ENCODE measurements around the gene NTM. TPM values are rescaled to one million over a fixed set of nuclear protein-coding genes. Genes with fewer than 3 reads are reported as not detected.

The NTM gene
- polyA plus RNA-seq, 1 donor from 2014 or later, result 39.4 TPM

GRCh38 chr11:132334769-132335280 lies 964.4 kb downstream of the NTM start:
- H3K4me2 ChIP-seq (ENCODE audit: low read length), result no peak overlapping the region
- no peak overlapping the region for H3K4me3 ChIP-seq (ENCODE audit: low read length)
- no peak overlapping the region for H3K27ac ChIP-seq (ENCODE audit: low read length)
- no peaks in the 10 kb centered on the region for H3K36me3 ChIP-seq (ENCODE audit: insufficient read depth, low read length)
- H3K9me3 ChIP-seq (ENCODE audit: low read length), result no peaks in the 10 kb centered on the region
- H3F3A ChIP-seq (ENCODE audit: insufficient read depth, low read length, poor library complexity, severe bottlenecking), result no peaks in the 10 kb centered on the region
- H3K27me3 ChIP-seq (ENCODE audit: insufficient read depth, low read depth, low read length), result no peaks in the 10 kb centered on the region
- no peak overlapping the region for H3K9ac ChIP-seq (ENCODE audit: low read length)
- no peak overlapping the region for H2AFZ ChIP-seq (ENCODE audit: low read depth, low read length)
- H4K20me1 ChIP-seq (ENCODE audit: insufficient read depth), result no peaks in the 10 kb centered on the region
- TF ChIP-seq MXI1 (conservative IDR thresholded peaks at IDR 0.05; ENCODE audit: poor library complexity, severe bottlenecking) (no peak), SMC3 (conservative IDR thresholded peaks at IDR 0.05; ENCODE audit: poor library complexity) (no peak), REST (IDR thresholded peaks at IDR 0.05; ENCODE audit: borderline replicate concordance) (no peak), CTCF (IDR thresholded peaks at IDR 0.05; ENCODE audit: poor library complexity, severe bottlenecking) (no peak), TAF1 (IDR thresholded peaks at IDR 0.05; ENCODE audit: low read depth) (no peak), RAD21 (conservative IDR thresholded peaks at IDR 0.05) (no peak), POLR2AphosphoS5 (IDR thresholded peaks at IDR 0.05) (no peak), EZH2 (IDR thresholded peaks at IDR 0.05; ENCODE audit: borderline replicate concordance, insufficient read depth, low read length, poor library complexity, severe bottlenecking) (no peak), EP300 (conservative IDR thresholded peaks at IDR 0.05; ENCODE audit: poor library complexity, severe bottlenecking) (no peak)
- H3K79me2 ChIP-seq (replicated peaks; ENCODE audit: insufficient read depth, low read length), result no peaks in the 10 kb centered on the region
- no peaks in the 10 kb centered on the region for H3K9me2 ChIP-seq (ENCODE audit: insufficient read depth, low read length)

GRCh38 chr11:132335311-132335710 lies 964.9 kb downstream of the NTM start:
- no peak for TF ChIP-seq CTCF (IDR thresholded peaks at IDR 0.05; ENCODE audit: poor library complexity, severe bottlenecking)
- TF ChIP-seq SMC3 (conservative IDR thresholded peaks at IDR 0.05; ENCODE audit: poor library complexity), result no peak
- no peak for TF ChIP-seq EP300 (conservative IDR thresholded peaks at IDR 0.05; ENCODE audit: poor library complexity, severe bottlenecking)
- TF ChIP-seq EZH2 (IDR thresholded peaks at IDR 0.05; ENCODE audit: borderline replicate concordance, insufficient read depth, low read length, poor library complexity, severe bottlenecking), result no peak
- no peak for TF ChIP-seq POLR2AphosphoS5 (IDR thresholded peaks at IDR 0.05)
- no peak for TF ChIP-seq MXI1 (conservative IDR thresholded peaks at IDR 0.05; ENCODE audit: poor library complexity, severe bottlenecking)
- TF ChIP-seq TAF1 (IDR thresholded peaks at IDR 0.05; ENCODE audit: low read depth), result no peak
- no peak for TF ChIP-seq RAD21 (conservative IDR thresholded peaks at IDR 0.05)
- no peak for TF ChIP-seq REST (IDR thresholded peaks at IDR 0.05; ENCODE audit: borderline replicate concordance)
- Histone ChIP-seq H3K36me3 (ENCODE audit: insufficient read depth, low read length) (no peaks in the 10 kb centered on the region), H4K20me1 (ENCODE audit: insufficient read depth) (no peaks in the 10 kb centered on the region), H3K79me2 (replicated peaks; ENCODE audit: insufficient read depth, low read length) (no peaks in the 10 kb centered on the region), H3K9me2 (ENCODE audit: insufficient read depth, low read length) (no peaks in the 10 kb centered on the region), H3K4me3 (ENCODE audit: low read length) (no peak overlapping the region), H2AFZ (ENCODE audit: low read depth, low read length) (no peak overlapping the region), H3K4me2 (ENCODE audit: low read length) (no peak overlapping the region), H3K9me3 (ENCODE audit: low read length) (no peaks in the 10 kb centered on the region), H3K9ac (ENCODE audit: low read length) (no peak overlapping the region), H3K27me3 (ENCODE audit: insufficient read depth, low read depth, low read length) (no peaks in the 10 kb centered on the region), H3K27ac (ENCODE audit: low read length) (no peak overlapping the region), H3F3A (ENCODE audit: insufficient read depth, low read length, poor library complexity, severe bottlenecking) (no peaks in the 10 kb centered on the region)

All from neural cell (in vitro differentiated cells).